Cardiac atrium fibroblast (primary cell): ENCODE measurements around the gene ZNF823. TPM values are rescaled to one million over a fixed set of nuclear protein-coding genes. Genes with fewer than 3 reads are reported as not detected.

Source experiments
- total RNA-seq: library from RNA; depleted of rRNA; stranded (reverse); fragments of >200 nt; gene quantifications from 2 replicates; pipeline ENCODE4 v1.2.3, GENCODE V29; 2015

Gene ZNF823
- total RNA-seq: 2.7 and 5.2 TPM in 2 replicates

GRCh38 chr19:11738746-11739620, at the start of gene ZNF823:
Gene ZNF823 (minus strand): TSS chr19:11738946. CDS start chr19:11738819, 127 bp downstream.

GRCh38 chr19:11766597-11767591, 28.1 kb upstream of the ZNF823 start, which contains the start of gene ZNF441:
Gene ZNF441 (plus strand): TSS chr19:11767000. CDS start chr19:11767194, 194 bp downstream.

Other genes starting within 250 kb of the ZNF823 start
- 3.1 and 14.4 TPM in 2 replicates for gene ZNF653, start 233.1 kb downstream of the ZNF823 start, total RNA-seq
- gene ECSIT, start 209.8 kb downstream of the ZNF823 start, total RNA-seq: 27.4 and 33.5 TPM in 2 replicates
- gene CNN1, start 200.1 kb downstream of the ZNF823 start, total RNA-seq: 3.2 and 3.6 TPM in 2 replicates
- 34.5 and 34.7 TPM in 2 replicates for gene ELOF1, start 179.7 kb downstream of the ZNF823 start, total RNA-seq
- 1.3 TPM in 1 of 2 replicates, not detected in the other for gene ACP5, start 161.3 kb downstream of the ZNF823 start, total RNA-seq
- gene ZNF627, start 141.5 kb downstream of the ZNF823 start, total RNA-seq: 8.7 and 10.7 TPM in 2 replicates
- gene ZNF441, start 28.1 kb upstream of the ZNF823 start, total RNA-seq: 2.3 and 2.9 TPM in 2 replicates
- 0.97 and 1.1 TPM in 2 replicates for gene ZNF491, start 59.6 kb upstream of the ZNF823 start, total RNA-seq
- gene ZNF440, start 75.3 kb upstream of the ZNF823 start, total RNA-seq: 4.9 and 7.3 TPM in 2 replicates
- gene ZNF439, start 109.8 kb upstream of the ZNF823 start, total RNA-seq: 2.3 and 2.9 TPM in 2 replicates
- gene ZNF69, start 148.8 kb upstream of the ZNF823 start, total RNA-seq: 2.3 and 4.2 TPM in 2 replicates
- gene ZNF700, start 186.2 kb upstream of the ZNF823 start, total RNA-seq: 2.9 and 3.1 TPM in 2 replicates
- 0.36 and 2.8 TPM in 2 replicates for gene ZNF763, start 226.1 kb upstream of the ZNF823 start, total RNA-seq